Measurements from ENCODE around the gene GBP4. TPM values are rescaled to one million over a fixed set of nuclear protein-coding genes. Genes with fewer than 3 reads are reported as not detected.

GBP4 gene
- total RNA-seq, 1 donor, result 44.5 TPM

DNA sequence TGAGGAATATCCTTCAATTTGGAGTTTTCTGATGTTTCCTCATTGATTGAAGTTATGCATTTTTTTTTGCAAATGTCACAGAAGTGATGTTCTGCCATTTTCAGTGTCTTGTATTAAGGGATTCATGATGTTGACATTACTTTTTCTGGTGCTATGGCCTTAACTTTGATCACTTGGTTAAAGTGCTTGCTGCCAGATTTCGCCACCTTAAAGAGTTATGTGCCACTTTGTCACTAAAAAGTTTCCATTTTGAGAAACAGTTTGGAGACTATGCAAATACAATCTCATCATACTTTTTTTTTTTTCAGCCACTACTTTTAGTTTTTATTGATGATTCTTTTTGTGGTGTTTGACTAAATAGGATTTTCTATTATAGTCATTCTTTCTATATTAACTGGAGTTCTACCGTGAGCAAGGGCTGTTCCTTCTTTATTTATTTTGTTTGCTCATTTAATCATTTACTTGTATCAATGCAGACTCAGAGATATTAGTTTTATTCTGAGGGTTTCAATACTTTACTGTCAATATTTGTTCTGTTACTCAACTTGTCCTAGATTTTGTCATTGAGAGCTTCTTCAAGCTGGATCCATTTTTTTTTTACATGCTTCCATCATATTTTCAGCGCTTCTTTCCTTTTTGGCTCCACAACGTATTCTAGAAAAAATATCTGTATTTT lies 26.1 kb downstream of the GBP4 start:
- no peak overlapping the region for H3K4me3 ChIP-seq (ENCODE audit: low read depth, low read length)
- TF ChIP-seq, protein P1, sequence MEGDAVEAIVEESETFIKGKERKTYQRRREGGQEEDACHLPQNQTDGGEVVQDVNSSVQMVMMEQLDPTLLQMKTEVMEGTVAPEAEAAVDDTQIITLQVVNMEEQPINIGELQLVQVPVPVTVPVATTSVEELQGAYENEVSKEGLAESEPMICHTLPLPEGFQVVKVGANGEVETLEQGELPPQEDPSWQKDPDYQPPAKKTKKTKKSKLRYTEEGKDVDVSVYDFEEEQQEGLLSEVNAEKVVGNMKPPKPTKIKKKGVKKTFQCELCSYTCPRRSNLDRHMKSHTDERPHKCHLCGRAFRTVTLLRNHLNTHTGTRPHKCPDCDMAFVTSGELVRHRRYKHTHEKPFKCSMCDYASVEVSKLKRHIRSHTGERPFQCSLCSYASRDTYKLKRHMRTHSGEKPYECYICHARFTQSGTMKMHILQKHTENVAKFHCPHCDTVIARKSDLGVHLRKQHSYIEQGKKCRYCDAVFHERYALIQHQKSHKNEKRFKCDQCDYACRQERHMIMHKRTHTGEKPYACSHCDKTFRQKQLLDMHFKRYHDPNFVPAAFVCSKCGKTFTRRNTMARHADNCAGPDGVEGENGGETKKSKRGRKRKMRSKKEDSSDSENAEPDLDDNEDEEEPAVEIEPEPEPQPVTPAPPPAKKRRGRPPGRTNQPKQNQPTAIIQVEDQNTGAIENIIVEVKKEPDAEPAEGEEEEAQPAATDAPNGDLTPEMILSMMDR (IDR thresholded peaks at IDR 0.05; ENCODE audit: insufficient read depth, low read depth, low read length), result no peak
- no peak for DNase-seq (ENCODE audit: low read depth)

DNA sequence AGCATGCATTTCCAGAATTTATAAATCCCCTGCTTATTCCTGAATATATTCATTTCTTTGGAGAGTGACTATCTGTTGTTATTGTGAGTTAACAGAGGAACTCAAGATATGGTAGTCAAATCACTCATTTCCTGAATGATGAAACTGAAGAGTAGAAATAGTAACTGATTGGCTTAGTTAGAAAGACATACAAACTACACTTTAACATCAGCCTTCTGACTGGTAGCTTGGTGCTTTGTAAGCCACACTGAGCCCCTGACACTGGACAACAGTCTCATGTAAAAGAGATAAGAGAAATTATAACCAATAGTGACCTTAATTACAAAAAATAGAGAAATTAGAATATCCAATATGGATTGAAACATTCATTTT lies 27.7 kb downstream of the GBP4 start:
- no peak for DNase-seq (ENCODE audit: low read depth)
- H3K4me3 ChIP-seq (ENCODE audit: low read depth, low read length), result no peak overlapping the region
- TF ChIP-seq, protein P1 (IDR thresholded peaks at IDR 0.05; ENCODE audit: insufficient read depth, low read depth, low read length), result no peak

DNA sequence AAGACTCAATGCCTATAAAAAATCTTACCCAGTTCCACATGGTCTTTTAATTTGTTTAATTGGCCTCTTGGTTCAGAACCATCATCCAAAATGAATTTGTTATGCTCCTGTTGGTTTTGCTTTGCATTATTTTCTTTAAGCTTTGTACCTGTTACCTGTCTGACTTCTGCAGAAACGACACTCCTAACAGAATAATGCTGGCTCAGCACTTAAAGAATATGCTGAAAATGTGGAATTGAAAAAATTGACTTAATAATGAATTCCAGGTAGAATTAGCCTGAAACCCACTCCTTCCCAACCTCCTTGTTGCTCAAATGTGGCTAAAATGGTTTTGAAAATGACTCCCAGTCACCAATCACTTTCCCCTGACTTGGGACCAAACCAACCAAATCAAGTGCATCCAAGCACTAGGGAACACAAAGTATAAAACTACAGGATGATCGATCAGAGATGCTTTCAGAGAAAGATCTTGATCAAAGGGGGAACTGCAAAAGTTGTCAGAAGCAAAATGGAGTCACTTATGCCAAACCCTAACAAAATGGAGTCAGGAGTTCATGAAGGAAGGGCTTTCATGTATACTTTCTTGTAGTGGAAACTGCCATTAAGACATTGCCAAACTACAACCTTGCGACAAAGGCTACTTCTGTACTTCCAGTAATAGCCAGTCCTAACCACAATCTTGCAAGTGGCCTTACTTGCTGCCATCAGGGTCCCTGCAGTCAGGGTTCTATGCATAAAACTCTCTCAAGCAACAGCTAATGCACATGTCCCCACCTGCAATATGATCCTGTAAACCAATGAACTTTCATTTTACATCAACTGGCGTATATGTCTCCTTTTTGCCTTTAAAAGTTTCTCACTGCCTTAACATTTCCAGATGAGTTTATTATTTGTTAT lies 28.3 kb downstream of the GBP4 start:
- DNase-seq (ENCODE audit: low read depth), result no peak

DNA sequence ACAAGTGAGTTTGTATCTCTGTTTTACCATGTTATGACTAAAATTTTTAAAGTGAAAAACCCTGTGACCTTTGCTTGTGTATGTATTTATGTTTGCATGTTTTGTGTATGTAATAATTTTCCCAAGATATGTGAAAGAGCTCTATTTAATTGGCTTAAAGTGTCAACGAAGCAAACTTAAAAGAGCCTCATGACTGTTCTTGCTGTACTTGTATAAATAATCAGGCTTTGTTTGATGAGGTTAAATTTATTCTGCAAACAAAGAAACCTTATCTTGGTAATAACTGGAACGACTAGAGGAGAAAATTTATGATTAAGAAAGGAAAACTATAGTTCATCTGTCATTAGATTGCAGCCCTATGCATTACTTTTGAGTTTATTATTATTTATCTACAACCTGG lies 29.6 kb downstream of the GBP4 start:
- TF ChIP-seq, protein P1 (IDR thresholded peaks at IDR 0.05; ENCODE audit: insufficient read depth, low read depth, low read length), result no peak
- no peak overlapping the region for H3K4me3 ChIP-seq (ENCODE audit: low read depth, low read length)
- no peak for DNase-seq (ENCODE audit: low read depth)

More for the DNA sequence above, 28.3 kb downstream of the GBP4 start:
- TF ChIP-seq, protein P1 (IDR thresholded peaks at IDR 0.05; ENCODE audit: insufficient read depth, low read depth, low read length), result no peak
- no peak overlapping the region for H3K4me3 ChIP-seq (ENCODE audit: low read depth, low read length)

DNA sequence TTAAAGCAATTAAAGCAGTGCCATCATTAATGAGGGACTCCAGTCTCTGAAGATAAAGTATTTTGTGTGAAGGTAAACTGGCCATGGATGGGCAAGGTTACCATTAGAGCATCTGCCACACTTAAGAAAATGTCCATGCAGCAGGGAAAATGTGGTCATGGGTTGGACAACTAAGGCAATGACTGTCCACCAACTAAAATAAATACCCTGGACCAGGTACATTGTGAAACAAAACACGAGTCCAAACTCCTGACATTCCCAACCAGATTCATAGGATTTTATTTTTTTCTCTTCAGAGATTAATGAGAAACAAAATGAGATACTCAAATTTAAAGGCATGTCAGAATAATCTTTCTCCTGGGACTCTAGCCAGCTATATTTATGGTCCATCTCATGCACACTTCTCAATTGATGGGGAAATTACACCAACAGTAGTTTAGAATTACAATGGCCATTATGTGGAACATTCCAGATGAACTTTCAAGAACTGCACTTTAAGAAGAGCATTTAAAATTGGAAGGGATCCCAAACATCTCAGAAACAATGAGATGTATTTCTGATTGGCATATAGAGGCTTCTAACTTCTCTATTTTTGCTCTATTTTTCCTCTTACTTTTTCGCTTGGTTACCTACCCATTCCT lies 31.0 kb downstream of the GBP4 start:
- TF ChIP-seq, protein P1 (IDR thresholded peaks at IDR 0.05; ENCODE audit: insufficient read depth, low read depth, low read length), result no peak
- no peak overlapping the region for H3K4me3 ChIP-seq (ENCODE audit: low read depth, low read length)
- DNase-seq (ENCODE audit: low read depth), result no peak

DNA sequence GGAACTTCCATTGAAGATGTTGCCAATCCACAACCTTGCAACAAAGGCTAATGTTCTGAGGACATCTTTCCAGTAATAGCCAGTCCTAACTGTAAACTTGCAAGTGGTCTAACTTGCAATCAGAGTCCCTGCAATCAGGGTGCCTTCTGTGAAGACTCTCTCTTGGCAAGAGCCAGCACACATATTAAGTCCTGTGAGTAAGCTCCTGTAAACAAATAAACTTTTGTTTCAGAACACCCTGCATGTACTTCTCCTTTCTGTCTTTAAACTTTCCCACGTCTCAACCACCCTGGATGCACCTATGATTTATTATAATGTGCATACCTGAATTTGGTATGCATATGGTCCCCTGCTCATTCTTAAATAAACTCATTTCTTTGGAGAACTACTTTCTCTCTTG lies 32.0 kb downstream of the GBP4 start:
- TF ChIP-seq, protein P1 (IDR thresholded peaks at IDR 0.05; ENCODE audit: insufficient read depth, low read depth, low read length), result no peak
- no peak for DNase-seq (ENCODE audit: low read depth)
- H3K4me3 ChIP-seq (ENCODE audit: low read depth, low read length), result no peak overlapping the region

Measured in fibroblast of villous mesenchyme (primary cell).